ENCODE data around the gene RANBP17. TPM values are rescaled to one million over a fixed set of nuclear protein-coding genes. Genes with fewer than 3 reads are reported as not detected.
"Not testable (repeated sequence)": the region's sequence is repeated elsewhere in the genome, so short reads cannot be mapped to it uniquely, and the experiment has no call there.

The RANBP17 gene
- total RNA-seq, 1 experiment from 2014 or later = 6.0 TPM

DNA sequence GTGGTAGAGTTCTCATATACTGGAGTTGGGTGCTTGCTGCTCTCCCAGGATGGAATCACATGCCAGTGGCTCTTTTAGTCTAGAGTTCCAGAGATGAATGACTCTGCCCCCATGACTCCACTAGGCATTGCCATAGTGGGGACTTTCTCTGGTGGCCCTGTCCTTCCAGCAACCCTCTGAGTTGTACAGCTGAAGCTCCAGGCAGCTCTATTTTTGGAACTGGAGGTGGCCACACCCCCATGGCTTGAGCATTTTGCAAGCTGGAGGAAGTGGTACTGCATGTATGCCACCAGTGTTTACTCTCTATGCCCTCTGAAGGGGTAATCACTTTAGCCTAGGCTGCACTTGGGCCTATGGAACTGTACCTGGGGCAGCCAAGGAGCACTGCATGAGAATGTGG is 112.6 kb downstream of the RANBP17 start:
- Histone ChIP-seq H2AFZ (ENCODE audit: low read length) (no peak overlapping the region), H3K27ac (ENCODE audit: low read length) (no peak overlapping the region), H3K9ac (ENCODE audit: low read length) (no peak overlapping the region), H3K4me1 (ENCODE audit: insufficient read depth, low read length) (no peaks in the 10 kb centered on the region), H3K27me3 (ENCODE audit: low read length) (no peaks in the 10 kb centered on the region), H3K4me2 (ENCODE audit: low read length) (no peak overlapping the region), H3K36me3 (ENCODE audit: low read depth, low read length) (no peaks in the 10 kb centered on the region), H4K20me1 (ENCODE audit: low read length) (no peaks in the 10 kb centered on the region), H3K9me2 (replicated peaks; ENCODE audit: low read length) (no peaks in the 10 kb centered on the region), H3K4me3 (ENCODE audit: low read length) (no peak overlapping the region), H3K9me3 (ENCODE audit: low read length) (no peaks in the 10 kb centered on the region), H3F3A (ENCODE audit: low read length, unreplicated experiment) (no peaks in the 10 kb centered on the region), H3K79me2 (ENCODE audit: low read length) (no peaks in the 10 kb centered on the region)
- ATAC-seq = no peak
- ChIA-PET POLR2A (ENCODE audit: unreplicated experiment) (no interaction called here), CTCF (no interaction called here)
- no peak for DNase-seq
- no TSS peak for BruUV-seq (replicated peaks)
- intact Hi-C loops (cut with micrococcal nuclease) = no loop called here
- TF ChIP-seq EZH2 (IDR thresholded peaks at IDR 0.05; ENCODE audit: low read length, unreplicated experiment) = no peak
- TF ChIP-seq CTCF (conservative IDR thresholded peaks at IDR 0.05; ENCODE audit: low read depth, low read length) = no peak
- TF ChIP-seq EZH2phosphoT487 (IDR thresholded peaks at IDR 0.05; ENCODE audit: borderline replicate concordance, low read length) = no peak

- H3K27ac ChIP-seq (ENCODE audit: low read length); H3K4me3 ChIP-seq (ENCODE audit: low read length); H3F3A ChIP-seq (ENCODE audit: low read length, unreplicated experiment); H3K4me2 ChIP-seq (ENCODE audit: low read length); H3K9me3 ChIP-seq (ENCODE audit: low read length); POLR2A ChIA-PET (ENCODE audit: unreplicated experiment); H3K4me1 ChIP-seq (ENCODE audit: insufficient read depth, low read length); DNase-seq; H2AFZ ChIP-seq (ENCODE audit: low read length); H3K9me2 ChIP-seq (replicated peaks; ENCODE audit: low read length); H4K20me1 ChIP-seq (ENCODE audit: low read length); H3K36me3 ChIP-seq (ENCODE audit: low read depth, low read length); H3K9ac ChIP-seq (ENCODE audit: low read length); H3K27me3 ChIP-seq (ENCODE audit: low read length); ATAC-seq; CTCF ChIA-PET; H3K79me2 ChIP-seq (ENCODE audit: low read length); BruUV-seq (replicated peaks); intact Hi-C loops (cut with micrococcal nuclease): not testable (repeated sequence)
Observed at GRCh38 chr5:170980261-170980660, 118.4 kb downstream of the RANBP17 start.

GRCh38 chr5:170985486-170985885 is 123.7 kb downstream of the RANBP17 start:
- H3K79me2 ChIP-seq (ENCODE audit: low read length) = no peaks in the 10 kb centered on the region
- no peaks in the 10 kb centered on the region for H3F3A ChIP-seq (ENCODE audit: low read length, unreplicated experiment)
- intact Hi-C loops (cut with micrococcal nuclease) = loop anchor here (5.0 kb wide), 1 partner anchor 187 kb away; no protein-coding TSS in a partner anchor
- ChIA-PET CTCF (no interaction called here), POLR2A (ENCODE audit: unreplicated experiment) (no interaction called here)
- H3K9me3 ChIP-seq (ENCODE audit: low read length) = no peaks in the 10 kb centered on the region
- no peaks in the 10 kb centered on the region for H3K9me2 ChIP-seq (replicated peaks; ENCODE audit: low read length)
- H2AFZ ChIP-seq (ENCODE audit: low read length) = no peak overlapping the region
- no peaks in the 10 kb centered on the region for H3K27me3 ChIP-seq (ENCODE audit: low read length)
- H3K4me3 ChIP-seq (ENCODE audit: low read length) = no peak overlapping the region
- no peak overlapping the region for H3K9ac ChIP-seq (ENCODE audit: low read length)
- no peak for ATAC-seq
- H3K4me2 ChIP-seq (ENCODE audit: low read length) = no peak overlapping the region
- no peak overlapping the region for H3K27ac ChIP-seq (ENCODE audit: low read length)
- H3K36me3 ChIP-seq (ENCODE audit: low read depth, low read length) = no peaks in the 10 kb centered on the region
- no peak for DNase-seq
- BruUV-seq (replicated peaks) = no TSS peak
- TF ChIP-seq EZH2phosphoT487 (IDR thresholded peaks at IDR 0.05; ENCODE audit: borderline replicate concordance, low read length) = no peak
- no peak for TF ChIP-seq CTCF (conservative IDR thresholded peaks at IDR 0.05; ENCODE audit: low read depth, low read length)
- TF ChIP-seq EZH2 (IDR thresholded peaks at IDR 0.05; ENCODE audit: low read length, unreplicated experiment) = no peak
- no peaks in the 10 kb centered on the region for H3K4me1 ChIP-seq (ENCODE audit: insufficient read depth, low read length)
- H4K20me1 ChIP-seq (ENCODE audit: low read length) = no peaks in the 10 kb centered on the region
